ENCODE measurements around the gene LHX8.
A peak's percentile ranks its signal among the peaks of the same experiment; 100 is the strongest.
"Not testable (repeated sequence)": the region's sequence is repeated elsewhere in the genome, so short reads cannot be mapped to it uniquely, and the experiment has no call there.

The LHX8 gene

GRCh38 chr1:75171876-75172275 is 37.7 kb downstream of the LHX8 start:
- Histone ChIP-seq H3K9ac (ENCODE audit: low read length) (peak overlapping the region; percentile 36), H3K36me3 (ENCODE audit: control insufficient read depth, insufficient read depth, low read length, severe bottlenecking) (no peaks in the 10 kb centered on the region), H3K27me3 (replicated peaks; ENCODE audit: control insufficient read depth, insufficient read depth, low read length) (no peaks in the 10 kb centered on the region), H3K9me3 (ENCODE audit: control insufficient read depth, low read length) (no peaks in the 10 kb centered on the region), H3K4me3 (ENCODE audit: low read length) (no peak overlapping the region), H3K4me1 (ENCODE audit: control insufficient read depth, insufficient read depth, low read length) (peaks cover 44% of the 10 kb centered on the region)
- no peak for DNase-seq (ENCODE audit: low read depth)

- DNase-seq (ENCODE audit: low read depth) = peak; percentile 55
- peaks cover 37% of the 10 kb centered on the region for H3K4me1 ChIP-seq (ENCODE audit: control insufficient read depth, insufficient read depth, low read length)
These were observed 38.4 kb downstream of the LHX8 start for GRCh38 chr1:75172556-75172955.

GRCh38 chr1:75174031-75174760 is 40.0 kb downstream of the LHX8 start:
- Histone ChIP-seq H3K4me3 (ENCODE audit: low read length) (no peak overlapping the region), H3K4me1 (ENCODE audit: control insufficient read depth, insufficient read depth, low read length) (peaks cover 28% of the 10 kb centered on the region), H3K9ac (ENCODE audit: low read length) (no peak overlapping the region), H3K27me3 (replicated peaks; ENCODE audit: control insufficient read depth, insufficient read depth, low read length) (no peaks in the 10 kb centered on the region), H3K36me3 (ENCODE audit: control insufficient read depth, insufficient read depth, low read length, severe bottlenecking) (no peaks in the 10 kb centered on the region), H3K9me3 (ENCODE audit: control insufficient read depth, low read length) (no peaks in the 10 kb centered on the region)
- peak; percentile 14 for DNase-seq (ENCODE audit: low read depth)

More at GRCh38 chr1:75172556-75172955, 38.4 kb downstream of the LHX8 start:
- no peaks in the 10 kb centered on the region for H3K9me3 ChIP-seq (ENCODE audit: control insufficient read depth, low read length)
- no peak overlapping the region for H3K4me3 ChIP-seq (ENCODE audit: low read length)
- H3K9ac ChIP-seq (ENCODE audit: low read length) = peak overlapping the region; percentile 36
- no peaks in the 10 kb centered on the region for H3K36me3 ChIP-seq (ENCODE audit: control insufficient read depth, insufficient read depth, low read length, severe bottlenecking)
- no peaks in the 10 kb centered on the region for H3K27me3 ChIP-seq (replicated peaks; ENCODE audit: control insufficient read depth, insufficient read depth, low read length)

GRCh38 chr1:75181214-75181955 is 47.2 kb downstream of the LHX8 start:
- not testable (repeated sequence) for H3K4me3 ChIP-seq (ENCODE audit: low read length)

GRCh38 chr1:75188892-75189291 is 54.7 kb downstream of the LHX8 start:
- Histone ChIP-seq H3K9ac (ENCODE audit: low read length) (no peak overlapping the region), H3K27me3 (replicated peaks; ENCODE audit: control insufficient read depth, insufficient read depth, low read length) (peaks cover 14% of the 10 kb centered on the region), H3K9me3 (ENCODE audit: control insufficient read depth, low read length) (no peaks in the 10 kb centered on the region), H3K36me3 (ENCODE audit: control insufficient read depth, insufficient read depth, low read length, severe bottlenecking) (no peaks in the 10 kb centered on the region), H3K4me1 (ENCODE audit: control insufficient read depth, insufficient read depth, low read length) (no peaks in the 10 kb centered on the region), H3K4me3 (ENCODE audit: low read length) (no peak overlapping the region)
- peak; percentile 76 for DNase-seq (ENCODE audit: low read depth)

More at GRCh38 chr1:75181214-75181955, 47.2 kb downstream of the LHX8 start:
- not testable (repeated sequence) for H3K9me3 ChIP-seq (ENCODE audit: control insufficient read depth, low read length); H3K27me3 ChIP-seq (replicated peaks; ENCODE audit: control insufficient read depth, insufficient read depth, low read length); H3K9ac ChIP-seq (ENCODE audit: low read length); DNase-seq (ENCODE audit: low read depth); H3K4me1 ChIP-seq (ENCODE audit: control insufficient read depth, insufficient read depth, low read length); H3K36me3 ChIP-seq (ENCODE audit: control insufficient read depth, insufficient read depth, low read length, severe bottlenecking)

- no peak overlapping the region for H3K4me3 ChIP-seq (ENCODE audit: low read length)
- no peak overlapping the region for H3K9ac ChIP-seq (ENCODE audit: low read length)
- no peaks in the 10 kb centered on the region for H3K36me3 ChIP-seq (ENCODE audit: control insufficient read depth, insufficient read depth, low read length, severe bottlenecking)
- DNase-seq (ENCODE audit: low read depth) = no peak
- peaks cover 33% of the 10 kb centered on the region for H3K27me3 ChIP-seq (replicated peaks; ENCODE audit: control insufficient read depth, insufficient read depth, low read length)
- H3K9me3 ChIP-seq (ENCODE audit: control insufficient read depth, low read length) = no peaks in the 10 kb centered on the region
- no peaks in the 10 kb centered on the region for H3K4me1 ChIP-seq (ENCODE audit: control insufficient read depth, insufficient read depth, low read length)
These were observed 64.0 kb downstream of the LHX8 start for GRCh38 chr1:75198163-75198562.

GRCh38 chr1:75198761-75199160 is 64.6 kb downstream of the LHX8 start:
- Histone ChIP-seq H3K9me3 (ENCODE audit: control insufficient read depth, low read length) (no peaks in the 10 kb centered on the region), H3K27me3 (replicated peaks; ENCODE audit: control insufficient read depth, insufficient read depth, low read length) (peaks cover 27% of the 10 kb centered on the region), H3K9ac (ENCODE audit: low read length) (no peak overlapping the region), H3K36me3 (ENCODE audit: control insufficient read depth, insufficient read depth, low read length, severe bottlenecking) (no peaks in the 10 kb centered on the region), H3K4me3 (ENCODE audit: low read length) (no peak overlapping the region), H3K4me1 (ENCODE audit: control insufficient read depth, insufficient read depth, low read length) (no peaks in the 10 kb centered on the region)
- DNase-seq (ENCODE audit: low read depth) = peak; percentile 28

GRCh38 chr1:75202751-75203150 is 68.6 kb downstream of the LHX8 start:
- no peaks in the 10 kb centered on the region for H3K4me1 ChIP-seq (ENCODE audit: control insufficient read depth, insufficient read depth, low read length)
- H3K9ac ChIP-seq (ENCODE audit: low read length) = no peak overlapping the region
- no peak for DNase-seq (ENCODE audit: low read depth)
- H3K9me3 ChIP-seq (ENCODE audit: control insufficient read depth, low read length) = no peaks in the 10 kb centered on the region
- H3K4me3 ChIP-seq (ENCODE audit: low read length) = no peak overlapping the region
- no peaks in the 10 kb centered on the region for H3K36me3 ChIP-seq (ENCODE audit: control insufficient read depth, insufficient read depth, low read length, severe bottlenecking)
- peaks cover 4% of the 10 kb centered on the region for H3K27me3 ChIP-seq (replicated peaks; ENCODE audit: control insufficient read depth, insufficient read depth, low read length)

- Histone ChIP-seq H3K9ac (ENCODE audit: low read length) (no peak overlapping the region), H3K9me3 (ENCODE audit: control insufficient read depth, low read length) (no peaks in the 10 kb centered on the region), H3K4me1 (ENCODE audit: control insufficient read depth, insufficient read depth, low read length) (no peaks in the 10 kb centered on the region), H3K27me3 (replicated peaks; ENCODE audit: control insufficient read depth, insufficient read depth, low read length) (peaks cover 4% of the 10 kb centered on the region), H3K4me3 (ENCODE audit: low read length) (no peak overlapping the region), H3K36me3 (ENCODE audit: control insufficient read depth, insufficient read depth, low read length, severe bottlenecking) (no peaks in the 10 kb centered on the region)
- DNase-seq (ENCODE audit: low read depth) = peak; percentile 83
These were observed 69.5 kb downstream of the LHX8 start for GRCh38 chr1:75203415-75204277.

GRCh38 chr1:75208862-75209261 is 74.7 kb downstream of the LHX8 start:
- Histone ChIP-seq H3K9me3 (ENCODE audit: control insufficient read depth, low read length) (no peaks in the 10 kb centered on the region), H3K4me3 (ENCODE audit: low read length) (no peak overlapping the region), H3K9ac (ENCODE audit: low read length) (no peak overlapping the region), H3K27me3 (replicated peaks; ENCODE audit: control insufficient read depth, insufficient read depth, low read length) (peaks cover 4% of the 10 kb centered on the region), H3K36me3 (ENCODE audit: control insufficient read depth, insufficient read depth, low read length, severe bottlenecking) (no peaks in the 10 kb centered on the region), H3K4me1 (ENCODE audit: control insufficient read depth, insufficient read depth, low read length) (no peaks in the 10 kb centered on the region)
- no peak for DNase-seq (ENCODE audit: low read depth)

Data from adipocyte (in vitro differentiated cells).